Transverse colon (tissue), 4 donors: ENCODE data around the gene OR10A4.

ENCODE experiments used
- POLR2A ChIP-seq: fragments of 450-650 bp; IDR thresholded peaks from one replicate; pipeline ENCODE4 v1.6.1; 2016; ENCODE audit warnings: antibody characterized with exemption, mild to moderate bottlenecking, moderate library complexity
- POLR2AphosphoS5 ChIP-seq, 3 donors: sonication (generic); formaldehyde crosslinking; IDR thresholded peaks; one replicate each; pipeline ENCODE4 v1.6.1; 2016; ENCODE audit warnings: antibody characterized with exemption in 3 of 3
- TF ChIP-seq, protein P1 (sequence below), 5 experiments: fragments of 200-600 bp in 3 of 5; fragments of 450-650 bp in 2 of 5; sonication (generic) in 3 of 5; IDR thresholded peaks; 1 replicate in 2 of 5; 2 replicates in 3 of 5; pipeline ENCODE4 v1.5.1; 2016 to 2017; ENCODE audit warnings: antibody characterized with exemption in 5 of 5, inconsistent platforms in 3 of 5, mild to moderate bottlenecking in 2 of 5, moderate library complexity in 1 of 5

DNA sequence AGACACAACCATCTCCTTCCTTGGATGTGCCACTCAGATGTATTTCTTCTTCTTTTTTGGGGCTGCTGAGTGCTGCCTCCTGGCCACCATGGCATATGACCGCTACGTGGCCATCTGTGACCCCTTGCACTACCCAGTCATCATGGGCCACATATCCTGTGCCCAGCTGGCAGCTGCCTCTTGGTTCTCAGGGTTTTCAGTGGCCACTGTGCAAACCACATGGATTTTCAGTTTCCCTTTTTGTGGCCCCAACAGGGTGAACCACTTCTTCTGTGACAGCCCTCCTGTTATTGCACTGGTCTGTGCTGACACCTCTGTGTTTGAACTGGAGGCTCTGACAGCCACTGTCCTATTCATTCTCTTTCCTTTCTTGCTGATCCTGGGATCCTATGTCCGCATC lies 489 bp downstream of the OR10A4 start:
- TF ChIP-seq, protein P1, sequence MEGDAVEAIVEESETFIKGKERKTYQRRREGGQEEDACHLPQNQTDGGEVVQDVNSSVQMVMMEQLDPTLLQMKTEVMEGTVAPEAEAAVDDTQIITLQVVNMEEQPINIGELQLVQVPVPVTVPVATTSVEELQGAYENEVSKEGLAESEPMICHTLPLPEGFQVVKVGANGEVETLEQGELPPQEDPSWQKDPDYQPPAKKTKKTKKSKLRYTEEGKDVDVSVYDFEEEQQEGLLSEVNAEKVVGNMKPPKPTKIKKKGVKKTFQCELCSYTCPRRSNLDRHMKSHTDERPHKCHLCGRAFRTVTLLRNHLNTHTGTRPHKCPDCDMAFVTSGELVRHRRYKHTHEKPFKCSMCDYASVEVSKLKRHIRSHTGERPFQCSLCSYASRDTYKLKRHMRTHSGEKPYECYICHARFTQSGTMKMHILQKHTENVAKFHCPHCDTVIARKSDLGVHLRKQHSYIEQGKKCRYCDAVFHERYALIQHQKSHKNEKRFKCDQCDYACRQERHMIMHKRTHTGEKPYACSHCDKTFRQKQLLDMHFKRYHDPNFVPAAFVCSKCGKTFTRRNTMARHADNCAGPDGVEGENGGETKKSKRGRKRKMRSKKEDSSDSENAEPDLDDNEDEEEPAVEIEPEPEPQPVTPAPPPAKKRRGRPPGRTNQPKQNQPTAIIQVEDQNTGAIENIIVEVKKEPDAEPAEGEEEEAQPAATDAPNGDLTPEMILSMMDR (IDR thresholded peaks at IDR 0.05), result no peak
- no peak for TF ChIP-seq POLR2A
- TF ChIP-seq POLR2AphosphoS5 (IDR thresholded peaks at IDR 0.05), result no peak
